Stomach (tissue), 4 donors: ENCODE results near the gene ZFAND2B.

Source experiments
- CTCF ChIP-seq, 7 experiments: fragments of 450-650 bp in 4 of 7; fragments of 200-600 bp in 3 of 7; sonication (generic) in 3 of 7; IDR thresholded peaks; one replicate each; pipeline ENCODE4 v1.5.1; 2016 to 2019; ENCODE audit warnings: antibody characterized with exemption in 7 of 7, control low read depth in 2 of 7, mild to moderate bottlenecking in 1 of 7
- POLR2A ChIP-seq, 4 donors: fragments of 450-650 bp; IDR thresholded peaks; one replicate each; pipeline ENCODE4 v1.6.1; 2016; ENCODE audit warnings: antibody characterized with exemption in 4 of 4, control low read depth in 2 of 4, mild to moderate bottlenecking in 1 of 4, moderate library complexity in 1 of 4
- POLR2AphosphoS5 ChIP-seq, 3 donors: sonication (generic); formaldehyde crosslinking; IDR thresholded peaks; one replicate each; pipeline ENCODE4 v1.6.1; 2016; ENCODE audit warnings: antibody characterized with exemption in 3 of 3

- TF ChIP-seq CTCF (IDR thresholded peaks at IDR 0.05): no peak
- no peak for TF ChIP-seq POLR2A (IDR thresholded peaks at IDR 0.05)
- no peak for TF ChIP-seq POLR2AphosphoS5 (IDR thresholded peaks at IDR 0.05)
These were observed 26.7 kb upstream of the ZFAND2B start for GRCh38 chr2:219179601-219180465.
